Psoas muscle (tissue), 8 donors: ENCODE data around the gene TRIP4. TPM values are rescaled to one million over a fixed set of nuclear protein-coding genes. Genes with fewer than 3 reads are reported as not detected.

Source experiments
- ATAC-seq, 4 donors: fragments of 200-7000 bp; cut with Tn5 transposase; one replicate each; pipeline ENCODE4 v1.9.1; 2020; ENCODE audit warnings: moderate library complexity in 3 of 4, mild to moderate bottlenecking in 2 of 4
- DNase-seq, 2 donors: peaks; one replicate each; pipeline ENCODE4 v3.0.0-alpha.2; 2020
- H3K27ac ChIP-seq: fragments of 200-600 bp; one replicate; pipeline ENCODE4 v1.8.0; 2022
- H3K27me3 ChIP-seq, 3 donors: fragments of 200-600 bp in 1 of 3; one replicate each; pipeline versions ENCODE4 v1.6.1 to v1.8.0; 2013 to 2022; ENCODE audit warnings: low read length in 2 of 3, mild to moderate bottlenecking in 2 of 3, moderate library complexity in 1 of 3; ENCODE audit not compliant: insufficient read depth in 3 of 3
- H3K36me3 ChIP-seq, 2 donors: fragments of 200-600 bp in 1 of 2; one replicate each; pipeline versions ENCODE4 v1.6.1 to v1.8.0; 2013 to 2022; ENCODE audit warnings: low read depth in 1 of 2, mild to moderate bottlenecking in 1 of 2, moderate library complexity in 1 of 2; ENCODE audit not compliant: insufficient read depth in 1 of 2
- H3K4me1 ChIP-seq: fragments of 200-600 bp; one replicate; pipeline ENCODE4 v1.8.0; 2022
- H3K4me3 ChIP-seq: fragments of 200-600 bp; one replicate; pipeline ENCODE4 v1.8.0; 2022; ENCODE audit warnings: mild to moderate bottlenecking
- H3K9me3 ChIP-seq: fragments of 200-600 bp; one replicate; pipeline ENCODE4 v1.8.0; 2022
- CTCF ChIP-seq: fragments of 200-600 bp; IDR thresholded peaks from one replicate; pipeline ENCODE4 v1.8.0; 2022; ENCODE audit warnings: antibody characterized with exemption
- WGBS, 3 donors: extraction: QIAGEN DNeasy Blood & Tissue Kit; methylation state at CpG; one replicate each; pipeline versions ENCODE4 v1.1.6 to v1.1.7; 2013; 5-methylcytosine and 5-hydroxymethylcytosine counted together
- intact Hi-C, 2 donors: fragments of 100-400 bp; cut with DNase I; formaldehyde crosslinking; loops; one replicate each; pipeline versions ENCODE4 v1.11.0 to v1.14.2; 2022
- polyA plus RNA-seq, 3 donors: library from polyadenylated mRNA; stranded (reverse); fragments of 200-250 nt; gene quantifications; one replicate each; pipeline ENCODE4 v1.2.3, GENCODE V29; 2013
- total RNA-seq, 4 donors: library from RNA; stranded (reverse); fragmentation: NEBNext Ultra II Directional in 2 of 4; extraction: Animal tissue kit (Norgen Biotek cat#: 25700) in 2 of 4; gene quantifications; one replicate each; pipeline versions ENCODE4 v1.2.1 to v1.2.4, GENCODE V29; 2021 to 2023
- donor health status: healthy with polysubstance abuse.
- donor health status: DM: no; HTN: no; CAD: no; lungs with moderate emphysema.
- donor health status: Bipolar disorder and iron deficiency.
- donor health status: healthy.
- donor health status: DM: yes; HTN: yes; CAD: no.
- donor health status: DM: no; HTN: no; CAD: no.
- donor health status: DM: no; HTN: no; CAD: no.
- donor health status: DM: yes; HTN: yes; CAD: no.

The TRIP4 gene
- total and polyA plus RNA-seq, 7 donors = 6.3 to 16.6 (median 10.4) TPM

- 91 to 96% (median 92%) methylated on average over 3 of the region's 3 CpGs for WGBS, 3 donors
- intact Hi-C loops = no loop called here
- Histone ChIP-seq H3K9me3 (no peaks in the 10 kb centered on the region), H3K36me3 (peaks cover 0 to 14% of the 10 kb centered on the region in 2 donors), H3K4me1 (no peaks in the 10 kb centered on the region), H3K27ac (no peak overlapping the region), H3K27me3 (no peaks in the 10 kb centered on the region), H3K4me3 (no peak overlapping the region)
- TF ChIP-seq CTCF = no peak
- ATAC-seq (no peak), DNase-seq (no peak)
Measured at GRCh38 chr15:64441852-64442251, 54.2 kb downstream of the TRIP4 start.

DNA sequence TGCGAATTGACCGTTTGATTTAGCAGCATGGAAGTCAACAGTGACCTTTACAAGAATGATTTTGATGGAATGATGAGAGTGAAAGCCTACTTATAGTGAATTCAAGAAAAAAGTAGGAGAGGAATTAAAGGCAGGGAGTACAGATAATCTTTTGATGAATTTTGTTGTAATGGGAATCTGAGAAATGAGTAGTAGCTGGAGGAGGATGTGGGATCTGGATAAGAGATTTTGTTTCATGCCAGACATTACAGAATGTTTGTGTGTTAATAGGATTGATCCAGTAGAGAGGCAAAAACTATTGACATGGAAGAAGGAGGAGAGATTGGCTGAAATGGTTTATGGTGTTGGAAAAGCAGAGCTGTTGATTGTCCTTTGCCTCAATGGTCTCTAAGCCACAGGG, 55.4 kb downstream of the TRIP4 start:
- H3K36me3 ChIP-seq = peaks cover 0 to 25% of the 10 kb centered on the region in 2 donors
- H3K27me3 ChIP-seq = no peaks in the 10 kb centered on the region
- no peaks in the 10 kb centered on the region for H3K9me3 ChIP-seq
- no peak overlapping the region for H3K27ac ChIP-seq
- 73 to 90% (median 78%) methylated on average over 2 of the region's 2 CpGs for WGBS, 3 donors
- H3K4me1 ChIP-seq = no peaks in the 10 kb centered on the region
- no peak overlapping the region for H3K4me3 ChIP-seq
- no peak for TF ChIP-seq CTCF
- ATAC-seq (no peak), DNase-seq (no peak)
- intact Hi-C loops = no loop called here

GRCh38 chr15:64443747-64444621, 56.3 kb downstream of the TRIP4 start:
- Histone ChIP-seq H3K27ac (no peak overlapping the region), H3K4me1 (no peaks in the 10 kb centered on the region), H3K4me3 (no peak overlapping the region), H3K27me3 (no peaks in the 10 kb centered on the region), H3K9me3 (no peaks in the 10 kb centered on the region), H3K36me3 (peaks cover 0 to 31% of the 10 kb centered on the region in 2 donors)
- no peak for TF ChIP-seq CTCF
- intact Hi-C loops = no loop called here
- ATAC-seq = no peak
- DNase-seq = no peak
- WGBS, 3 donors = 76 to 84% (median 79%) methylated on average over 3 of the region's 3 CpGs

- intact Hi-C loops = no loop called here
- Histone ChIP-seq H3K9me3 (no peaks in the 10 kb centered on the region), H3K36me3 (peaks cover 0 to 35% of the 10 kb centered on the region in 2 donors), H3K27me3 (no peaks in the 10 kb centered on the region), H3K27ac (no peak overlapping the region), H3K4me1 (no peaks in the 10 kb centered on the region), H3K4me3 (no peak overlapping the region)
- ATAC-seq = no peak
- no peak for TF ChIP-seq CTCF
- DNase-seq = no peak
Measured at GRCh38 chr15:64444836-64445235, 57.2 kb downstream of the TRIP4 start.
